Kidney glomerular epithelial cell (primary cell): ENCODE measurements around the gene YWHAB.
A peak's percentile ranks its signal among the peaks of the same experiment; 100 is the strongest.
"Not testable (repeated sequence)": the region's sequence is repeated elsewhere in the genome, so short reads cannot be mapped to it uniquely, and the experiment has no call there.

Source experiments
- DNase-seq: peaks from one replicate; lab custom pipeline; 2025; lab: John Stamatoyannopoulos, UW

YWHAB gene

DNA sequence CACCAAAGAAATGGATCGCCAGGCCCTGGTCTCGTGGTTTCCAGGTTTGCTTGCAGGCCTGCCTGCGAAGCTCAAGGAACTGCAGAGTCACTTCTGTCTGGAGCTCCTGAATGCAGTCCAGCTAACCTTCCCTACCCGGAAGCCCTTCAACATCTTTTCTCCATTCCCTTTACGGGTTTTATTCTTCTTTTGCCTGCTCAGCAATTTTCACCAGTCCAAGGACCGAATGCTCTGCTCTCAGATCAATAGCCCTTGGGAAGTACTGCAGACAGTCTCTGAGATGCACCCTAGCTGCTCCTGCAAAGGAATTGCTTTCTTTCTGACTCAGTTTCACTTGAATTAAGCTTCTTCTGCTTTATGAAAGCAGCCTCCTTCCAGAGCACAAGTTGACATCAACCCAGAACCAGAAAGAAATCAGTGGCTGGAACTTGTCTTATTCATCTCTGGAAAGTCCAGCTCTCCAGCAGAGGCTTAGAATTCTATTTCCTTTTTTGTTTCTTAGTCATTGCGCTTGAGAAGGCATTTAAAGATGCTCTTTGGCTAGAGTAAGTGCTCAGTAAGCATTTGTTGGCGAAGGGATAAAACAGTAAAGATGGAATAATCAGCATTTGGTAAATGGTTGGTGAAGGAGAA lies 18.7 kb upstream of the YWHAB start:
- DNase-seq: no peak

DNA sequence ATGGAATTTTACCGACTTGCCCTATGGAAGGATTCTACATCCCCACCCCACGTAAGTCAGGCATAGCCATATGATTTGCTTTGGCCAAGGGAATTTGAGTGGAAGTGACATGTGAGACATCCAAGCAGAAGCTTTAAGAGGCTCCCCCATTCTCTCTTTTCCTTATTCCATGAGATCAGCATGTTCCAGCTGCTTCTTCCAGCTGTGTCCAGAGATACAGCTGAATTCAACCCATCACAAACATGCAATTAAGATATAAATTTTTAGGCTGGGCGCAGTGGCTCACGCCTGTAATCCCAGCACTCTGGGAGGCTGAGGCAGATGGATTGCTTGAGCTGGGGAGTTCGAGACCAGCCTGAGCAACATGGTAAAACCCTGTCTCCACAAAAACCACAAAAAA lies 16.0 kb upstream of the YWHAB start:
- DNase-seq: no peak

DNA sequence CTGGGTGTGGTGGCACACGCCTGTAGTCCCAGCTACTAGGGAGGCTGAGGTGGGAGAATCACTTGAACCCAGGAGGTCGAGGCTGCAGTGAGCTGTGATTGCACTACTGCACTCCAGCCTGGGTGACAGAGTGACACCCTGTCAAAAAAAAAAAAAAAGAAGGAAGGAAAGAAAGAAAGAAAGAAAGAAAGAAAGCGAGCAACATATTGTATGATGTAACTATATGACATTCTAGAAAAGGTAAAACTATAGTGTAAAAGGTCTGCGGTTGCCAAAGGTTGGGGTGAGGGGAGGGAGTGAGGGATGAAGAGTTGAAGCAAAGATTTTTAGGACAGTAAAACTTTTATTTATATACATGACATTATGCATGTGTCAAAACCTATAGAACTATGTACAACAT lies 3.1 kb upstream of the YWHAB start:
- DNase-seq: not testable (repeated sequence)

DNA sequence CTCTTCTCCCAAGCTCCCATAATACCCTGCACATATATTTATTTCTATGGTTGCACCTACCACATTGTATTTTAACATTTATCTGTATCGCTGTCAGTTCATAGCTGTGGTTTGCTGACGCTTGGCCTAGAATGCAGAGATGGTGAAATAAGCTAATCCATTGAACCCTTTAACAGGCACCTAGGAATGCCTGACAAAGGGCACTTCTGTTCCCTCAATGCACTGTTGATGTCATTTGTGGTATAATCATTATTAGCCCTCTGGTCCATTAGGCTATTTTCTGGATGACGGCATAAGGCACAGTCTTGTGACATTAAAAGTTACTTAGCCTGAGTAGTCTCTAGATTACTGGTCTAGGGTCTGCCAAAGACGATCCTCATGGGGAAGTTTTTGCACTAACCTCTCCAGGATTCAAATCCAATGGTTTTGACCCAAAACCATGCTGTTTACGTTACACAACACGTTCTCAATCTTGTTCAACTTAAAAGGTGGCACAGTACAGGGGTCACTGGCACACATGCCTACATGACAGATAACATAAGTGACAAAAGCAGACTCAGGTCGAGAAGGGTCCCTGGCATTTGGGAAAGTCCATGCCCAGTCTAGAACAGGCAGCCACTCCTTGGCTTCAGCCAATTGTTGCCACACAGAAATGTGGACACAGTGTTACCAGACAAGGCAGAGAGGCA lies 2.1 kb upstream of the YWHAB start:
- DNase-seq: no peak

DNA sequence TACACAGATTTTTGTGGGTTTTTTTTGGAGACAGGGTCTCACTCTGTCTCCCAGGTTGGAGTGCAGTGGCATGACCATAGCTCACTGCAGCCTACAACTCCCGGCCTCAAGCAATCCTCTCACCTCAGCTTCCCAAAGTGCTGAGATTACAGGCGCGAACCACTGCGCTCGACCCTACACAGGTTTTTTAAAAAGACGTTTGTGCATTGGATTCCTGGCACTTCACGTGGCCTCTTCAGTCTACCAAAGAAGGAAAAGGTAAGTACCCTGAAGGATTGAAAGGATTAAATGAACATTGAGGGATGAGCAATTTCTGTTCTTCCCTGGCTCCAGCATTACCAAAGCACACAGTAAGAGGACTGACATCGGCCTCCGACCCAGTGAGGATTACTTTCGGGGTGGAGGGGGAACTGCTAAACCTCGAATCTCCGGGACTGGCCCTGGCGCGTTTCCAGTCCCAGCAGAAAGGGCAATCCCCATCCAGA lies 556 bp upstream of the YWHAB start:
- no peak for DNase-seq

DNA sequence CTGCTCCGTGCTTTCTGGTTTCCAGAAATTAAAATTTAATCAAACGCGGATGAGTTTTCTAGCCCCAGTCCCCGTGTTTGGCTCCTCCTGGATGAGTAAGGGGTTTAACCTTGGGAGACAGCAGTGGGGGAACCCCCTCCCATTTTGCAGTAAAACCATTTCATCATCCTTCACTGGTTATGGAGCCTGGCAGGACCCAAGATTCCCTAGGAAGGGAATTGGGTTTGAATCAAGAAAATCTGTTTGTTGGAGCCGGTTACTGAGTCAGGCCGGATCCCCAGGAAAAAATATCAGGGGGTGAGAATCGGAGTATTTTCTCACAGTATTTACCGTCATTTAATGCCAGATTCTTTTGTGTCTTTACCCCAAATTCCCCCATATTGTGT lies 754 bp downstream of the YWHAB start:
- no peak for DNase-seq

DNA sequence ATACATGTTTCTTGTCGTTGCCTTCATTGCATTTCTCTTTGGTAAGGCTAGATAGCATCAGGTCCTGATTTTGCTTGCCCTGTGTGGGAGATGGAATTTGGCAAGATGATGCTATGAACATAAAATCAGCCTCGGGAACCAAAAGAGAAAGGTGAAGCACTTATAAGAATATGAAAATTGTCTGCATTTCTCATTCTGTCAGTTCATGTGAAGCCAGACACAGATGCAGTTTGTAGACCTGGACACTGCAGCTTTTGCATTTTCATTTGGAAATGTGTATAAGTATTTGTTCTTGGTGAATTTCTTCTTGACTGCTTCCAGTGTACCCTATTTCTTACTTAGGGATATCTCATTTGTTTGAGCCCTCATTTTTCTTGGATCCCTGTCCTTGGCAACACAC lies 1.3 kb downstream of the YWHAB start:
- no peak for DNase-seq

DNA sequence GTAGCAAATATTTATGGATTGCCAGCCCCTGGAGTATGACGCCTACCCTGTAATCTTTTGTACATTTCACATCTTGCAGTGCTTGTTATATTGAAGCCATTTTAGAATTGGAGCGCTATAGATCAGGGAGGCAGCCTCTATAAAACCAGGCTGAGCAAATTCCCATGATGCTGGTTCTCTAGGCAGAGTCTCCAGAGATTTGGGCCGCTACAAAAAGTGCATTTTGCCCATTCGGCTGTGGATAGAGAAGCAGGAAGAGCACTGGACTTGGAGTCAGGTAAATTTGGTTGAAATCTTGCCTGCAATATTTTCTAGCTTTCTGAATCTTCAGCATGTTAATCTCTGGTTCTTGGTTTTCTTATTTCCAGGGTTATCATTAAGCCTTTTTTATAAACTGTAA lies 2.0 kb downstream of the YWHAB start:
- DNase-seq: no peak

DNA sequence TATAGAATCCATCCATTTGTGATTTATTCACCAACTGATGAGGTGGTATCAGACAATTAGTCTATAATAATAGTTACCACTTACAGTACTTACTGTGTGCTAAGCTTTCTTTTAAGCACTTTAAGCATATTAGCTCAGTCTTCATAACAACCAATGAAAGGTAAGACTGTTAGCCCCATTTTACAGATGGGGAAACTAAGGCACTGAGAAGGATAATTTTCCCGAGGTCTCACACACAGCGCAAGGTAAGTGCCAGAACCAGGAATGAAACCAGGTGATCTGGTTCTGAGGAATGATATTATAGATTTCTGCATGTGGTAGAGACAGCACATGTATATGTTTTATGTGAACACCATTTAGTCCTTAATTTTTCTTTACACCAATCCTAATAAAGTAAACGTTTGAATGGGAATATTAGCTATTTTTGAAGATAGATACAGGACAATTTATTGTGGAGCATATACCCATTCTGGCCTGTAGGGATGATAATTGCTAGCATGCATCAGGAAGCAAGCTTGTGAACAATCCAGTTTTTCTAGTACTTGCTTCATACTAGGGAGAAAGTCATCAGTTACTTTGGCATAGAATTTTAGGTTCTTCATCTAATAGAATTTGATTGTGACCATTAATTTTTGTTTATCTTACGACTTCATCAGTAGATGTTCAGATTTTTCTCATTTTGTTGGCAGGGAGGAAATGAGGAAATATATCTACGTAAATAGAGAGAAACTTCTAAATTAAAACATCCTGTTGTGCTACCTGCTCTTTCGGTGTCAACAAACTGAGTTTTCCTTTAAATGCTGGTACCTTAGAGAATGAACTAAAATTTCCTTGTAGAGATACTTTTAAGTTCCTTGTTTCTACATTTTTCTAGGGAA lies 3.0 kb downstream of the YWHAB start:
- DNase-seq: no peak

DNA sequence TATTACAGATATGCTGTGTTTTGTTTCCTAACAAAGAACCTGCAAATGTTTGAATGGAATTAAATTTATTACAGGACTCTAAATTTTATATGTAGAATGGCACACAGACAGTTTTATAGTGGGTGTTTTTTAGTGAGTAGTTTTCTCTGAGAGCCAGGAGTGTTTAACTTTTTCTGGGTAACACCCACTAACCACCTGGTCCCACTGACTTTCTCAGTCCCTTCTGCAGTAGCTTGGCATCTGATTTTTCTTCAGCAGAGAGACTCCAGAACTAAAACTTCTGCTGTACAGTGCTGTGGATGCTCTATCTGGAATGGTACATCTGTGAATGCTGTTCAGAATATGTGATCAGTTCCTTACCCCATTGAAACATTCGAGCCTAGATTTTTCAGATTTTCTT lies 6.3 kb downstream of the YWHAB start:
- DNase-seq: no peak

DNA sequence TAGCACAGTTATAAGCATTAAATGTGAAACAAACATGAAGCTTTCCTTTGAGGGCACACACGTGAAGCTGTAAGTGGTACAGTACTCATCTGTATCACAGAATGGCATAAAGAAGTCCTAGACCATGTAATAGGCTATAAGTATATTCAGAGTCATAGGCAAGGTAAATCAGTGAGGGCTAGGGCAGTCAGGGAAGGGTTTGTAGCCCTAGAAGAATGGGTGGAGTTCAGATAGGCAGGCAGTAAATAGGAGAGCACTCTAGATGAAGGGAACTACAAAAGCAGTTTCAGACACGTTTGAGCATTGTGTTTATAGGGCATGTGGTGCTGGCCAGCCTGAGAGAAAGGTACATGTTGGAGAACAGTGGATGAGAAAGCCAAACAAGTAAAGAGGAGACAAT lies 9.5 kb downstream of the YWHAB start:
- DNase-seq: no peak

DNA sequence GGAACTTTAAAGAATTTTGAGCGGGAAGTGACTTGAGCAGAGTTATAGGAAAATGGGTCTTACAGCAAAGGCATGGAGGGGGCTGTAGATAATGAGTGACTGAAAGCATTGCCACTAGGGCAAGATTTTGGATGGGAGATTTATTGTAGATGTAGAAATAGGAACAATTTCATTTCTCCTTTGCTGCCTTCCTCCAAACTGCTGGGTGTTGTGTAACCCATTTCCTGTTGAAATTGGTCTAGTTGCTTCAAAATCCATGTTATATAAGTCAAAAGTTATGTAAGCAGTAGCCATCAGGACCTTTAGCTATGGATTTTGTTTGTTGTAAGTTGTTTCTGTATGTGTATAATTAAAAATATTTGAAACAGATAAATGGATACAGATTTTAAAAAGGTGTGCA lies 11.1 kb downstream of the YWHAB start:
- no peak for DNase-seq

DNA sequence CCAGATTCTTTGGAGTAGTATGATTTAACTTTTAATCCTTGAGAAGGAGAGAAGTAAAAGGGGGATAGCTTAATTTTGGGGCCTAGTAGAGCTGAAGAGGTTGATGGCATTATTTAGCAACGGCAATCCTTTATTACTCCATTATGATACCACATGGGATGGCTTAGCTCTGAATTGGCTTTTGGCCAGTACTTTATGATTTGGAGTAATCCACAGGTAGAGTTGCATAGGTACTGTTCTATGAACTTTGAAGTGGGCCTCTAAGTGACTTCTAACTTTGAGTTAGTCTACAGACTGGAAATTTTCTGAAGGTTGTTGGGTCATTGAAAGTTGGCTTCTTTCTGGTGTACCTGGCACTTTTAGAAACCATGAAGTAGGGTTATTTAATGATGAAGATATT lies 11.6 kb downstream of the YWHAB start:
- DNase-seq: no peak

DNA sequence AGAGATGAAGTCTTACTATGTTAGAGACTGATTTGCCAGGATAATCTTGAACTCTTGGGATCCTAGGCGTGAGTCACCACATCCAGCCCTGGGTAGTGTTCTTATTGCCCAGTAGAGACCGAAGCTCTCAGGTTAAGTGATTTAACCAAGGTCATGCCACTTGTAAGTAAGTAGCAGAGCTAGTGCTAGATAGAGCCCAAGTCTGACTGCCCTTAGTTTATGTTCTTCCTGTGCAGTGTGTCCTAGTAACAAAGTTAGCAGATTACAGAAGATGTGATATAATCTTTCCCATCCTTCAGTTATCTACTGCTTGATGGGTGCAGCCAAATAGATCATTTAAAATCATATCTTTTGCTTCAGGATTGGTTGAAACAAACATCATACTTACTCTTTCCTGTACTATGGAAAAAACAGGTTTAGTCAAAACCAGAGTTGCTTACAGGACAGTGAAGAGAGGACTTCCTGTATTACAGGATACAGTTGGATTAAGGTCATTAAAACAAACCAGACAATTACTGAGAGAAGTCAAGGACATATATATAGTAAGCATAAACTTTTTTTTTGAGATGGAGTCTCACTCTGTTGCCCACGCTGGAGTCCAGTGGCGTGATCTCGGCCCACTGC lies 14.8 kb downstream of the YWHAB start:
- DNase-seq: no peak

DNA sequence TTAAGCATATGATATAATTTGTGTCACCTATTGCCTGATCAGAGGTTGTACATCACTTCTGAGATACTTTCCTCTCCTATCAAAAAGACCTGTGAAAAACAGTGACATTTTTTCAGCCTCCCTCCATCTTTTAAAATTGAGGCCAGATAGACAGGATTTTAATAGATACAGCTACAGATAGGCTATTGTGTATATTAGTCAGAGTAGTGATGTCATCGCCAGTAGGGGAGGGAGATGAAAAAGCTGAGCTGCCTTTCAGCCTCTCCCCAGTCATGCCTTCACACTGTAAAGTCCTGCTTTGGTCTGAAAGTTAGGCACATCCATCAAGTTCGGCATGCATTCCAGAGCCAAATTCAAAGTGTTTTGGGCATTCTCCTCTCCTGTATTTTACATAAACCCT lies 16.5 kb downstream of the YWHAB start:
- peak; percentile 6 for DNase-seq

DNA sequence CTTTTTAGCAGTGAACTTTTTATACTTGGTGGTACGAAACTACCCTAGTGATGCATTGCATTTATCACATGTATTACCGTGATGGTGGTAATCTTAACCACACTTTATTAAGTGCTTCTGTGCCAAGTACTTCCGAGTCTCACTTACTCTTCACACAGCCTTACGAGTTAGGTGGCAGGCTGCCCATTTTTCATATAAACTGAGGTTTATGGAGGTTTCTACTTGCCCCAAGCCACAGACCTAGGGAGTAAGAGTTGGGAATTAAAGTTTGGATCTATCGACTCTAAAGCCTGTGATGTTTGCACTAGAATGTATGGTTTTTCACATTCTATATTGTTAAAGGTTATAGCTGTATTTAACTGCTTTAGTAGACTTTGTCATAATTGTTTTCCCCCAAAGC lies 18.9 kb downstream of the YWHAB start:
- DNase-seq: no peak

DNA sequence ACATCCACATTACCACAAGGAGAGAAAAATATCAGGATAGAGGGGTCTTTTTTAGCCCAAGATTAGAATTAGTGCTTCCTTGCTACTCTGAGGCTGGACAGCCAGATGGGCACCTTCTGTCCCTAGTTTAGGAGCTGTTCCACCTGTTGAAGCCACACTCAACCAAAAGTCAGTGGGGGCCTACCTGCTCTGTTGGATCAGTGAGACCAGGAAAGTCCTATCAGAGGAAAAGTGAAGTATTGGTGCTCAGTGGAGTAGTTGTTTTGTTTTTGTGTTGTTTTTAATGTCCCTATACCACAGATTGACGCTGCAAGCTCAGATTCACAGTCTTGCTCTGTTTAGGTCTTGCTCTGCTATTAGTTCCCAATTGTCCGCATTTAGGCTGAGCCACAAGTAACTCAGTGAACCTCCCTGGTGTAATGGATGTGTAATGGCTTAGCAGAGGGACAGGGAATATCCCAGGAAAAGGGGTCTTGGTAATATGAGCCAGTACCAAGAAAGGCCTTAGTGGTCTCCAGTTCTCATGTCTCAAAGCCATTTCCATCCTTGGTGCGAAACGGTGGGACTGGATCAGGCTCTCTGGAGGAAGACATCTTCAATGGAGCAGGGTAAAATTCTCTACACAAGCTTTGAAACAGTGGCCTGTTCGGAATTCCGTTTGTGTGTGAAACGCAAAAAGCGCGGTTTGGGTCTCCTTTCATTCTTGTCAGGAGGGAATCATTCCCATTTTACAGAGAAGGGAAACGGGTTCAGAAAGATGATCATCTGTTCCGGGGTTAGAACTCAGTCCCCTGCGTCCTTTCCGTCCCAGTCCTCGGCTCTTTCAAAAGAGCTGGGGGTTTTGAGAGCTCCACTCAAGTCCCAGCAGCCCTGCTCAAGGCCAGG lies 23.7 kb downstream of the YWHAB start:
- no peak for DNase-seq

DNA sequence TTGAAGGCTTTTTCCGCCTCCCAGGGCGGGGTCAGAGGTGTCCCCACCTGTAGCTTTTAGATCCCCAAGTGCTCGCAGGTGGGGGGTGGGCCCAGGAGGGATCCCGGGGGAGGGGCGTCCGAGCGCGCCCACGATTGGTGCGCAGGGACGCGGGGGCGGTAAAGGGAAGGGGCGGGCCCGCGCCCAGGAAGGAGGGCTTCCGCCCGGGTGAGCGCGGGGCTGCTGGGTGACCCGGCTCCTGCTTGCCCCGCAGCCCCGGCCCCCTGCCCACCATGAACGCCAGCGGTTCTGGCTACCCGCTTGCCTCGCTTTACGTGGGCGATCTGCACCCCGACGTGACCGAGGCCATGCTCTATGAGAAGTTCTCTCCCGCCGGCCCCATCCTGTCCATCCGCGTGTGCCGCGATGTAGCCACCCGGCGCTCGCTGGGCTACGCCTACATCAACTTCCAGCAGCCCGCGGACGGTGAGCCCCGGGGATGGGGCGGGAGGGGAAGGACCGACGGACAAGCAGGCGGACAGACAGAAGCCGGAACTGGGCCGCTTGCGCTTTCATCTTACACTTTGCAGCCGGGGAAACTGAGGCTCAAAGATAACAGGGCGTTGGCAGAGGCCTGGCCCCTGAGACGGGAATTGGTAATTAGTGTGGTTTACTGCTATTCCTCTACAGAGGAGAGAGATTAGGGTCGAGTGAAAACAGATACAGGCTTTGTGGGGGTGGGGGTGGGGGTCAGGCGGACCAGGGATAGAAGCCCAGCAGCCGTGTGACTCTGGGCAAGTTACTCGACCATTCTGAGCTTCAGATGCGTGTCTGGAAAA lies 24.6 kb downstream of the YWHAB start, which contains the start of gene PABPC1L:
TSS of gene PABPC1L (plus strand) at position 189 of the 818 bp plus-strand sequence. CDS start at position 273, 84 bp downstream.
- peak; percentile 49 for DNase-seq

DNA sequence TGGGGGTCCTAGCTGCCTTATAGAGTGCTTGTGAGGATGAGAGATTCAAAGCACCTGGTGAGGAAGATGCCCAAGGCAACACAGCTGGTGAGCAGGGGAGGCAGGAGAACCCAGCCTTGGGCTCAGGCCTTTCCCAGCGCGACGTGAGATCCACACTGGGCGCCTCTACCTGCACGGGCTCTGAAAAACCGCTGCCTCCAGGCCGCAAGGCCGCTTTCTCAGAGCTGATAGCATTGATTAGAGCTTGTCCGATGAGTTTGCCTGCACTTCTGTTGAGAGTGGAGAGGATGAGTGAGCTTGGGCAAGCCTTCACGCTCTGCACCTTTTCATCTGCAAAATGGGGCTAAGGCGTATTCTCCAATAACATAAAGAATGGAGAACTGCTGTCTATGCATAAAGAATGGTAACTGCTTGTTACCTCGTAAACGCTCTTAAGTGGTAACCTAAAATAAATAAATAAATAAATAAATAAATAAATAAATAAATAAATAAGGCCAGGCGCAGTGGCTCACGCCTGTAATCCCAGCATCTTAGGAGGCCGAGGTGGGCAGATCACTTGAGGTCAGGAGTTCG lies 25.3 kb downstream of the YWHAB start:
- DNase-seq: no peak

DNA sequence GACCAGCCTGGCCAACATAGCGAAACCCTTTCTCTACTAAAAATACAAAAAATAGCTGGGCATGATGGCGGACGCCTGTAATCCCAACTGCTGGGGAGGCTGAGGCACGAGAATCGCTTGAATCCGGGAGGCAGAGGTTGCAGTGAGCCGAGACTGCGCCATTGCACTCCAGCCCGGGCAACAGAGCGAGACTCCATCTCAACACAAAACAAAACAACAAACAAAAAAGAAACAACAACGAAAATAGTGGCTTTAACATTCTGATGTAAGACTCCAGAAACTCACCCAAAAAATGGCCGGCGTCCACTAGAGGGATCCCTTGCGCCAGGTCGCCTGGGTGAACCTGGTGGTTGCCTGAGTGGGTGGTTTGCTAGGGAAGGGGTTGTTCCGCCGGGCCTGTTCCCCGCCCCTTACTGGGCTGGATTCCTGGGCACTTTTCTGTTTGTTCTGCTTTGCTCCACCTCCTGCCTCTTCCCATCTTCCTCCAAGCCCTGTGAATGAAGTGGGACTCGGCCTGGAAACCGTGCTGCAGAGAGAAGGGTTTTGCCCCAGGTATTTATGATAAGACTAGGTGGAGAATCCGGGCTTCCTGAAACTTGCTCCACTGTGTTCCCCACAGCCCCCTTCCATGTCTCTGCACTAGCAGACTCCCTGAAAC lies 25.9 kb downstream of the YWHAB start:
- peak; percentile 5 for DNase-seq
